ENCODE data around the gene MT2A. TPM values are rescaled to one million over a fixed set of nuclear protein-coding genes. Genes with fewer than 3 reads are reported as not detected.

The MT2A gene
- 1,981 to 2,932 TPM (median 2,492 TPM) in 5 replicates for total RNA-seq (2022; extraction: Qiagen RNA extraction)

DNA sequence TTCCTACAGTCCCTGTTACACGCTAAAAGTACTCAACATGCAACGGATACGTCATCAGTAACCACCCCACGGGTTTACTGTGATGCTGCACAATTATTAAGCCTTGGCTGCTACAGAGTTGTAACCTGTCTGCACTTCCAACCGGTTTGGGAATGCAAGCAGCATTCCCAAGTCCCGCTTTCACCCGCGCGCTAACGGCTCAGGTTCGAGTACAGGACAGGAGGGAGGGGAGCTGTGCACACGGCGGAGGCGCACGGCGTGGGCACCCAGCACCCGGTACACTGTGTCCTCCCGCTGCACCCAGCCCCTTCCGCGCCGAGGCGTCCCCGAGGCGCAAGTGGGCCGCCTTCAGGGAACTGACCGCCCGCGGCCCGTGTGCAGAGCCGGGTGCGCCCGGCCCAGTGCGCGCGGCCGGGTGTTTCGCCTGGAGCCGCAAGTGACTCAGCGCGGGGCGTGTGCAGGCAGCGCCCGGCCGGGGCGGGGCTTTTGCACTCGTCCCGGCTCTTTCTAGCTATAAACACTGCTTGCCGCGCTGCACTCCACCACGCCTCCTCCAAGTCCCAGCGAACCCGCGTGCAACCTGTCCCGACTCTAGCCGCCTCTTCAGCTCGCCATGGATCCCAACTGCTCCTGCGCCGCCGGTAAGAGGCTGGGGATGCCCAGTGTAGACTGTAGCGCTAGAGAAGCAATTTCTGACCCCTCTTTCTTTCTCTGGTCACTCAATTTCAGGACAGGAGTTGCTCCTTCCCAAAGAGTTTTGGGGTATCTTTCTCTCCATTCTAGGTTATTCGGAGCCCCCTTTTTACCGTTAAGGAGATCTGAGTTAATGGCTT, at the start of gene MT2A:
TSS of gene MT2A (plus strand) at position 542 of the 833 bp plus-strand sequence. CDS start at position 614, 72 bp downstream.

DNA sequence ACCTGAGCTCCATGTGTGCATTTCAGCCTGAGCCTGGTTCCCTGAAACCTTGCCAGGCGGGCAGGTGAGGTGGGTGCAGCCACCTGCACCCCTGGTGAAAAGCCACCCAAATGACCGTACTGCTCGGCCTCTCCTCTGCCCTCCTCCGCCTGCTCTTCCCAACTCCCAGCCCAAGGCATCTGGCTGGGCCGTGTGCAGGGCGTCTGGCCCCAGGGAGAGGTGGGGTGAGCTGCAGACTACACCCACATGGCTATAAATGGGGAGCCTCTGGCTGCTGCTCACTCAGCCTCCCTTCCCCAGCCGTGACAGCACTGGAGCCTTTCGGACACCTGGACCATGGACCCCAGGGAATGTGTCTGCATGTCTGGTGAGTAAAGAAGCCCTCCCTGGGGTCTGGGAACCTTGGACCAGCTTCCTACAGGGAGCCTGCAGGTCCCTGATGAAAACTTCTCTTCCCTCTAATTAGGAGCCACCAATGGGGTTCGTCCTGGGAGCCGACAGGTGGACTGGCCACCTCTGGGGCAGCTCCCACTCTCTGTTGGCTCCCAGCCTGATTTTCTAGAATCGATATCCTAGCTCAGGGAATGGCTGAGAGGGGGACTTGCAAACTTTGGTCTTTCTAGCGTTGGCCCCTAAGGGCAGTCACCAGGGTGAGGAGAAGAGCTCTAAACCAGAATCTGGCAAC, 43.4 kb upstream of the MT2A start, which contains the start of gene MT4:
TSS of gene MT4 (plus strand) at position 281 of the 685 bp plus-strand sequence. CDS start at position 337, 56 bp downstream.

DNA sequence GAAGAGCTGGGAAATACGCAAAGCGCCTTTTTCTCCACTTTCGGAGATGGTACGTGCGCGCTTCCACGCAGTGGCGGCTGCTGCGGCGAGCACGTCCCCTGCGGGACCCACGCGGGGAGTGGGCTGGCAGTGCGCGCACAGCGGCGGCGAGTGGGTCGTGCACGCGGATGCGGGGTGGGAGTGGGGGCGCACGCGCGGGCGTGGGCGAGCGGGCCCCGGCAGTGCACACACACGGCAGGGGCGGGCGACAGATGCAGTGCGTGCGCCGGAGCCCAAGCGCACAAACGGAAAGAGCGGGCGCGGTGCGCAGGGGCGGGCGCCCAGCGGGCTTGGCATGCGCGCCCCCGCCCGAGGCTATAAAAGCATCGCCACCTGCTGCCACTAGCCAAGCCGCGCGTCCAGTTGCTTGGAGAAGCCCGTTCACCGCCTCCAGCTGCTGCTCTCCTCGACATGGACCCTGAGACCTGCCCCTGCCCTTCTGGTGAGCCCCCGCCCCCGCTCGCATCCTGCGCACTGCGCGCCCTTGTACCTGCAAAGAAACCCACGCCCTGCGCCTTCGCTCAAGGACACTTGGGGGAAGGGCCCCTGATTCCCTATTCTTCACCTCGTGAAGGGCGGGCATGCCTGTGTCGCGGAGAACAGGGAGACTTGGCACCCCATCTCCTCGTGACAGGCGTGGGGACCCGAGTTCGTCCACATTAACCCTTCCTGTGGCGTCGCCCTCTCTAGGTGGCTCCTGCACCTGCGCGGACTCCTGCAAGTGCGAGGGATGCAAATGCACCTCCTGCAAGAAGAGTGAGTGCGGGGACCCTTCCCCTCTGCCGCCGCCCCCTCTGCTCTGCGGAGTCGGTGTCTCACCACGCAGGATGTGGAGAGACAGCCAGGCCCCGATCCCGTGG, 19.0 kb upstream of the MT2A start, which contains the start of gene MT3:
TSS of gene MT3 (plus strand) at position 388 of the 899 bp plus-strand sequence. CDS start at position 451, 63 bp downstream.

DNA sequence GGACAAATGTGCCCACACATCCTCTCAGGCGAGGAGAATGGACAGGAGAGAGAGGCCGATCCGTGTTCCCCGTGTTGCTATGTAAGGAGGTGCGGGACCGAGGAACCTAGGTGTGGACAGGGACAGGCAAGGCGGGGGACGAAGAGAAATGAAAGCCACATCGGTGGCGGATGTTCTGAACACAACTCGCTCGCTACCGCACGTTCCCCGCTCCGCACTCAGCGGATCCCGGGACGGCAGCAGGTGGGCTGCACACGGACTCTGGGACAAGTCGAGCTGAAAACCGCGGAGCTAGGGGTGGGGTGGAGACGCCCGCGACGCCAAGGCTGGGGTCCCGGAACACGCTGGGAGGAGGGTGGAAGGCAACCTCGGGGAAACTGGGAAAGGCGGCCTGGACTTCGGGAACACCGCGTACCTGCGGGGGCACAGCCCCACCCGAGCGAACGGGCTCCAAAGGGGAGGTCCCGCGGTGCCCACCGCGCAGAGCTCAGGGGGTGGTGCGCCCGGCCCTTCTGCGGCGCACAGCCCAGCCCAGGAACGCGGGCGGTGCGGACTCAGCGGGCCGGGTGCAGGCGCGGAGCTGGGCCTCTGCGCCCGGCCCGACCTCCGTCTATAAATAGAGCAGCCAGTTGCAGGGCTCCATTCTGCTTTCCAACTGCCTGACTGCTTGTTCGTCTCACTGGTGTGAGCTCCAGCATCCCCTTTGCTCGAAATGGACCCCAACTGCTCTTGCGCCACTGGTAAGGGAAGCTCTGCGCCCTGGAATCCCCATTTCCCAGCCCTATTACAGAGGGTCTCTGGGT, 17.0 kb downstream of the MT2A start, which contains the start of gene MT1E:
TSS of gene MT1E (plus strand) at position 642 of the 803 bp plus-strand sequence. CDS start at position 713, 71 bp downstream.

DNA sequence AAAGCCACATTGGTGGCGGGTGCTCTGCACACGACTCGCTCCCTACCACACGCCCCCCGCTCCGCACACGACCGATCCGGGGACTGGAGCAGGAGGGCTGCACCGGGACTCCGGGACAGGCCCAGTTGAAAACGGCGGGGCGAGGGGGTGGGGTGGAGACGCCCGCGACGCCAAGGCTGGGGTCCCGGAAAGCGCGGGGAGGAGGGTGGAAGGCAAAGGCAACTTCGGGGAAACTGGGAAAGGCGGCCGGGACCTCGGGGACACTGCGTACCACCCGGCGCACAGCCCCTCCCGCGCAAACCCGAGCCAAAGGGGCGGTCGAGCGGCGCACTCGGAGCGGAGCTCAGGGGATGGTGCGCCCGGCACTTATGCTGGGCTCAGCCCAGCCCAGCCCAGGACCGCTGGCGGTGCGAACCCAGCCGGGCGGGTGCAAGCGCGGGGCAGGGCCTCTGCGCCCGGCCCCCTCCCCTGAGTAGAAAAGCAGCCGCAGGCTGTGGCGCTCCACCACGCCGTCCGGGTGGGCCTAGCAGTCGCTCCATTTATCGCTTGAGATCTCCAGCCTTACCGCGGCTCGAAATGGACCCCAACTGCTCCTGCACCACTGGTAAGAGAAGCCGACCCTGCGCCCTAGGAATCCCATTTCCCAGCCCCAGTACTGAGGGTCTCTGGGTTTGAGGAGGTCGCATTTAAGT, 23.9 kb downstream of the MT2A start, which contains the start of gene MT1M:
TSS of gene MT1M (plus strand) at position 504 of the 692 bp plus-strand sequence. CDS start at position 577, 73 bp downstream.

DNA sequence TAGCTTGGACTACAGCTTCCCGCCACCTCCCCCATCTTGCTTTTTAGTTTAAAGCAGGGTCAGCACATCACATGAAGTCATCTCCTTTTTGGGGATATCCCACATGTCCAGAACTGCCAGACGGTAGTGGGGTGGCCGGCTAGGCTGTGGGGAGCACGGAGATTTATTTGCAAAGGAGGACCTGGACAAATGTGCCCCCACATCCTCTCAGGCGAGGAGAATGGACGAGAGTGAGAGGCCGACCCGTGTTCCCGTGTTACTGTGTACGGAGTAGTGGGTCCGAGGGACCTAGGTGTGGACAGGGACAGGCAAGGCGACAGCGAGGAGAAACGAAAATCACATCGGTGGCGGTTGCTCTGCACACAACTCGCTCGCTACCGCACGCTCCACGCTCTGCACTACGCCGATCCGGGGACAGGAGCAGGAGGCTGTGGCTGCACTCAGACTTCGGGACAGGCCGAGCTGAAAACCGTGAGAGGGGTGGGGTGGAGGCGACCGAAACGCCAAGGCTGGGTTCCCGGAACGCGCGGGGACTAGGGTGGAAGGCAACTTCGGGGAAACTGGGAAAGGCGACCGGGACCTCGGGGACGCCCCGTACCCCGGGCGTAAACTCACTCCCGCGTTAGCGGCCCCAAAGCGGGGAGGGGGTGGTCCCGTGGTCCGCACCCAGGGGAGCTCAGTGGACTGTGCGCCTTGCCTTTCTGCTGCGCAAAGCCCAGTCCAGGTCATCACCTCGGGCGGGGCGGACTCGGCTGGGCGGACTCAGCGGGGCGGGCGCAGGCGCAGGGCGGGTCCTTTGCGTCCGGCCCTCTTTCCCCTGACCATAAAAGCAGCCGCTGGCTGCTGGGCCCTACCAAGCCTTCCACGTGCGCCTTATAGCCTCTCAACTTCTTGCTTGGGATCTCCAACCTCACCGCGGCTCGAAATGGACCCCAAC, 29.7 kb downstream of the MT2A start, which contains the start of gene MT1A:
TSS of gene MT1A (plus strand) at position 853 of the 937 bp plus-strand sequence. CDS start at position 926, 73 bp downstream.

DNA sequence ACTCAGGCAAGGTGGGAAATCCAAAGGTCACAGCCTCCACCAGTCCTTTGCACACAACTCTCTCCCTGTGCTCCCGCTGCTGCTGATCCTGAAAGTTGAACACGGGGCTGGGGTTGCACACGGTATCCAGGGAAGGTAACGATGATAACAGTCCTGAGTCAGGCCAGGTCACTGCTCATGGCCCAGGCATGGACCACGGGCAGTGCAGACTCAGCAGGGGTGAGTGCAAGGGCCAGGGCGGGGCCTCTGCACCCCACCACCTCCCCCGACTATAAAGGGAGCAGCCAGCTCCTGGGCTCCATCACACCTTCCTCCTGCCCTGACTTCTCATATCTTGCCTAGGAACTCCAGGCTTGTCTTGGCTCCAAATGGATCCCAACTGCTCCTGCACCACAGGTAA, 43.2 kb downstream of the MT2A start, which contains the start of gene MT1B:
TSS of gene MT1B (plus strand) at position 301 of the 400 bp plus-strand sequence. CDS start at position 369, 68 bp downstream.

DNA sequence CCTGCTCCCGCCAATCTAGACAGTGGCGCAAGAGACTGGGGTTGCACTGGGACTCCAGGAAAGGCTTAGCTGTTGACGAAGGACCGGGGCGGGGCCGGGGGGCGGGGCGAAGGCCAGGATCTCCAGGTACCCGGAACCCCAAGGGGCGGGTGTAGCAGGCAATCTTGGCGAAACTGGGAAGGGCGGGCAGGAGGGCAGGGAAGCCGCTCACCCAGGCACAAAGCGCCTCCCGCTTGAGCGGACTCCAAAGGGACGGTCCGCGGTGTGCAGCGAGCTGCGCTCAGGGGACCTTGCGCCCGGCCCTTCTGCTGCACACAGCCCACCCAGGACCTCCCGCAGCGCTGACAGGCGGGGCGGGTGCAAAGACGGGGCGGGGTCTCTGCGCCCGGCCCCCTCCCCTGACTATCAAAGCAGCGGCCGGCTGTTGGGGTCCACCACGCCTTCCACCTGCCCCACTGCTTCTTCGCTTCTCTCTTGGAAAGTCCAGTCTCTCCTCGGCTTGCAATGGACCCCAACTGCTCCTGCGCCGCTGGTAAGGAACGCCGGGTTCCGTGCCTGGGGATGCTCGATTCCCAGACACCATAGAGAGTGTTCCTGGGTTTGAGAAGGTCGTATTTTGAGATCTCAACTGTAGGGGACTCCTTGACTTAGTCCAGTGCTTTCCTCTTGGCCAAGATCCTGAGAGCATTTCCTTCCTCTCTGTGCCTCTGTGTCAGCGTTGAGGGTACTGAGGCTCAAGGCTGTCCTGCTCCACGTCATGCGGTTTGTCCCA, 49.4 kb downstream of the MT2A start, which contains the start of gene MT1F:
TSS of gene MT1F (plus strand) at position 405 of the 772 bp plus-strand sequence. CDS start at position 505, 100 bp downstream.

Other genes with a start within 250 kb of the MT2A start
- 65.5 to 74.2 TPM (median 71.1 TPM) in 5 replicates for gene AMFR, start 183.0 kb upstream of the MT2A start, total RNA-seq (2022; extraction: Qiagen RNA extraction)
- gene NUDT21, start 157.3 kb upstream of the MT2A start, total RNA-seq (2022; extraction: Qiagen RNA extraction) = 109 to 140 TPM (median 134 TPM) in 5 replicates
- gene OGFOD1, start 157.0 kb upstream of the MT2A start, total RNA-seq (2022; extraction: Qiagen RNA extraction) = 69.9 to 91.8 TPM (median 80.5 TPM) in 5 replicates
- 19.6 to 25.1 TPM (median 23.6 TPM) in 5 replicates for gene BBS2, start 88.6 kb upstream of the MT2A start, total RNA-seq (2022; extraction: Qiagen RNA extraction)
- not detected in 5 replicates for gene MT4, start 43.5 kb upstream of the MT2A start, total RNA-seq (2022; extraction: Qiagen RNA extraction)
- 0.34 to 0.82 TPM (median 0.54 TPM) in 4 of 5 replicates, not detected in the other for gene MT3, start 19.1 kb upstream of the MT2A start, total RNA-seq (2022; extraction: Qiagen RNA extraction)
- gene MT1E, start 17.2 kb downstream of the MT2A start, total RNA-seq (2022; extraction: Qiagen RNA extraction) = not detected in 5 replicates
- gene MT1M, start 24.1 kb downstream of the MT2A start, total RNA-seq (2022; extraction: Qiagen RNA extraction) = 0.15 to 0.18 TPM in 2 of 5 replicates, not detected in the others
- 25.2 to 38.3 TPM (median 30.3 TPM) in 5 replicates for gene MT1A, start 30.1 kb downstream of the MT2A start, total RNA-seq (2022; extraction: Qiagen RNA extraction)
- gene MT1B, start 43.3 kb downstream of the MT2A start, total RNA-seq (2022; extraction: Qiagen RNA extraction) = 0.43 TPM in 1 of 5 replicates, not detected in the others
- gene MT1F, start 49.4 kb downstream of the MT2A start, total RNA-seq (2022; extraction: Qiagen RNA extraction) = 14.8 to 20.2 TPM (median 16.2 TPM) in 5 replicates
- not detected in 5 replicates for gene MT1G, start 59.5 kb downstream of the MT2A start, total RNA-seq (2022; extraction: Qiagen RNA extraction)
- gene MT1H, start 61.2 kb downstream of the MT2A start, total RNA-seq (2022; extraction: Qiagen RNA extraction) = not detected in 5 replicates
- gene MT1X, start 73.9 kb downstream of the MT2A start, total RNA-seq (2022; extraction: Qiagen RNA extraction) = 401 to 928 TPM (median 662 TPM) in 5 replicates
- gene NUP93, start 121.5 kb downstream of the MT2A start, total RNA-seq (2022; extraction: Qiagen RNA extraction) = 84.6 to 107 TPM (median 102 TPM) in 5 replicates